CD4-positive, alpha-beta T cell treated with Interleukin-17A for 1 hour (primary cell): ENCODE data around the gene OR5J2.
"Not testable (repeated sequence)": the region's sequence is repeated elsewhere in the genome, so short reads cannot be mapped to it uniquely, and the experiment has no call there.

Experiments
- DNase-seq: peaks from one replicate; pipeline ENCODE4 v3.0.0-alpha.2; 2020

OR5J2 gene

DNA sequence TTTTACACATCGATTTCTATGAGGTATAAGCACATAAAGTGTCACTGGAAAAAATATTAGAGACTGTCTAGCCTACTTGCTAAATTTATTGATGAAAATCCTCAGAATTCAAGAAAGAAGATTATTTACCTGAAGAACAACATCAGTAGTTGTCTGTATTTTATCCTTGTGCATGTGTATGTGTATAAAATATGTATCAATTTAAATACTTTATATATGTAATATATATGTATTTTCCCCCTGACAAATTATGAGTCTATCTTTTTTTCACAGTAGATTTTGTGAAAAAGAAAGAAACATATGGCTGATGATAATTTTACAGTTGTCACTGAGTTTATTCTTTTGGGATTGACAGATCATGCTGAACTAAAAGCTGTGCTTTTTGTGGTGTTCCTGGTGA, at the start of gene OR5J2:
OR5J2 (plus strand) TSS at position 301 of the 400 bp plus-strand sequence; CDS start at position 301, 0 bp downstream.
- no peak for DNase-seq

- DNase-seq: no peak
These were observed 36.2 kb upstream of the OR5J2 start, which contains the start of gene OR8J3 for GRCh38 chr11:56140151-56140661. Gene OR8J3, minus strand, starts transcription at chr11:56140201. Its CDS starts 2,483 bp downstream, at chr11:56137718.

- DNase-seq: not testable (repeated sequence)
These were observed 32.7 kb upstream of the OR5J2 start for GRCh38 chr11:56143681-56144080.

GRCh38 chr11:56151376-56151775, 25.0 kb upstream of the OR5J2 start:
- no peak for DNase-seq

GRCh38 chr11:56152333-56152732, 24.1 kb upstream of the OR5J2 start:
- DNase-seq: no peak

GRCh38 chr11:56160217-56160616, 16.2 kb upstream of the OR5J2 start, which contains the start of gene OR8K5:
Gene OR8K5, minus strand, starts transcription at chr11:56160317. Its CDS starts 0 bp downstream, at chr11:56160317.
- no peak for DNase-seq

DNA sequence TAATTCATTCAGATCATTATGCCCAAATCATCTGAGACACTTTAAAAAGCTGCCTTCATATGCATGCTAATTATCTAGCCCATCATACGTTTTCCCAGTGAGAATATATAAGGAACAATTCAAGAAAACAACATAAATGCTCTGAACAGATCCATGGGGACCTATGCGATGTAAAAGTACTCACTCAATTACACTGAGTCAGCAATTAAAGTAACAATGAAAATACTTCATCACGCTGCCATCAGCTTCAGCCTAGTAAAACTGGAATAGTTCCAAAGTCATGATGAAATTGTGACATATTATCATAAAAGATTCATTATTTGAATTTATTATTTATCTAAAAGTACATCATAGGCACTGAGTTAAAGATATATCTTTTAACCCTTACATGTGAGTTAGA, 12.6 kb upstream of the OR5J2 start:
- no peak for DNase-seq

GRCh38 chr11:56172256-56172830, 4.1 kb upstream of the OR5J2 start:
- no peak for DNase-seq

GRCh38 chr11:56183459-56183858, 7.0 kb downstream of the OR5J2 start:
- DNase-seq: no peak

- DNase-seq: no peak
These were observed 12.2 kb downstream of the OR5J2 start for GRCh38 chr11:56188602-56189001.

- DNase-seq: no peak
These were observed 20.3 kb downstream of the OR5J2 start for GRCh38 chr11:56196705-56197104.

- DNase-seq: no peak
These were observed 20.9 kb downstream of the OR5J2 start for GRCh38 chr11:56197367-56197766.

DNA sequence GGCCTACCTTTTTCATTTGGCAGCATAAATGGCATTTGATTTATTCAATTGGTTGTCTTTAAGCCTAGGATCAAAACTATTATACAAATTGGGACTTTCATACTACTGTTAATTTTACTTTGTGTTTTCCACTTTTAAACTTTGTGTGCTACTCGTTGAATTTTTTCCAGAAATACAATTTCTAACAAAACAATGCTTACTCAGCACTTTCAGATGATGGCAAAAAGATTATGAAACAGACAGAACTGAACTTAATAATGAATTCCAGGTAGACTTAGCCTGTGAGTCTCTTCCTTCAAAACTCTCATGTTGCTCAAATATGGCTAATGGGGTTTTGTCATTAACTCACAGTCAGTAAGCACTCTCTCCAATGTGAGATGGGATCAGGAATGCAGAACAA, 31.4 kb downstream of the OR5J2 start:
- DNase-seq: no peak

- no peak for DNase-seq
These were observed 38.1 kb downstream of the OR5J2 start for GRCh38 chr11:56214537-56214936.

- not testable (repeated sequence) for DNase-seq
These were observed 43.3 kb downstream of the OR5J2 start for GRCh38 chr11:56219735-56220134.
